OCI-LY7 (cell line): ENCODE measurements around the gene DNAH8. TPM values are rescaled to one million over a fixed set of nuclear protein-coding genes. Genes with fewer than 3 reads are reported as not detected.

Experiments
- BruUV-seq: library from RNA; stranded (reverse); fragments of 400-500 nt; replicated peaks from 2 replicates; lab custom pipeline; 2021; lab: Mats Ljungman, UMichigan
- CTCF ChIA-PET: fragments of 300-600 bp; sonication (Branson Sonifier 250); formaldehyde crosslinking; loops from one replicate; lab custom pipeline; 2022; ENCODE audit warnings: antibody characterized with exemption; ENCODE audit not compliant: unreplicated experiment; lab: Charles Lee
- POLR2A ChIA-PET: fragments of 300-600 bp; sonication (Branson Sonifier 250); formaldehyde crosslinking; loops from one replicate; lab custom pipeline; 2022; ENCODE audit warnings: antibody characterized with exemption; lab: Charles Lee
- DNase-seq: peaks from one replicate; pipeline ENCODE4 v3.0.0-alpha.2; 2015; ENCODE audit warnings: low spot score
- H2AFZ ChIP-seq: fragments of 200-600 bp; sonication (generic), shearing (Covaris generic); 2 replicates; pipeline ENCODE4 v1.6.1; 2014; ENCODE audit warnings: mild to moderate bottlenecking, antibody characterized with exemption, low read length, moderate library complexity
- H3K27ac ChIP-seq: fragments of 200-600 bp; sonication (generic); 2 replicates; pipeline ENCODE4 v1.5.1; 2014; ENCODE audit warnings: mixed run types, low read depth, mild to moderate bottlenecking, moderate library complexity, low read length, inconsistent platforms; ENCODE audit not compliant: poor library complexity, severe bottlenecking
- H3K36me3 ChIP-seq: fragments of 200-600 bp; sonication (generic); 2 replicates; pipeline ENCODE4 v1.6.1; 2014; ENCODE audit warnings: mild to moderate bottlenecking, antibody characterized with exemption, low read length, moderate library complexity, mixed read lengths; ENCODE audit not compliant: insufficient read depth
- H3K4me1 ChIP-seq: fragments of 200-600 bp; sonication (generic); 2 replicates; pipeline ENCODE4 v1.5.1; 2014; ENCODE audit warnings: mild to moderate bottlenecking, low read length; ENCODE audit not compliant: insufficient read depth, poor library complexity, severe bottlenecking
- H3K4me2 ChIP-seq: fragments of 200-600 bp; sonication (generic); 2 replicates; pipeline ENCODE4 v1.6.1; 2014; ENCODE audit warnings: mild to moderate bottlenecking, low read length
- H3K4me3 ChIP-seq: fragments of 200-600 bp; sonication (generic); 2 replicates; pipeline ENCODE4 v1.5.1; 2014; ENCODE audit warnings: mild to moderate bottlenecking, low read depth, low read length; ENCODE audit not compliant: poor library complexity, severe bottlenecking
- H3K79me2 ChIP-seq: fragments of 200-600 bp; sonication (generic); 2 replicates; pipeline ENCODE4 v1.6.1; 2016; ENCODE audit warnings: low read depth, mild to moderate bottlenecking, low read length, moderate library complexity, mixed read lengths; ENCODE audit not compliant: insufficient read depth
- H3K9me2 ChIP-seq: fragments of 200-600 bp; sonication (generic); 2 replicates; pipeline ENCODE4 v1.6.1; 2016; ENCODE audit warnings: mild to moderate bottlenecking, low read length, mixed read lengths; ENCODE audit not compliant: insufficient read depth
- H3K9me3 ChIP-seq: fragments of 200-600 bp; sonication (generic); 2 replicates; pipeline ENCODE4 v1.6.1; 2014; ENCODE audit warnings: mild to moderate bottlenecking, mixed run types, low read length, mixed read lengths
- H4K20me1 ChIP-seq: fragments of 200-600 bp; sonication (generic); 2 replicates; pipeline ENCODE4 v1.6.1; 2014; ENCODE audit warnings: mild to moderate bottlenecking, antibody characterized with exemption, low read length, moderate library complexity, mixed read lengths; ENCODE audit not compliant: insufficient read depth
- CTCF ChIP-seq: fragments of 200-600 bp; sonication (generic); conservative IDR thresholded peaks from 2 replicates; pipeline ENCODE4 v1.5.1; 2014; ENCODE audit warnings: mild to moderate bottlenecking, antibody characterized with exemption, low read length, moderate library complexity, mixed read lengths
- EZH2phosphoT487 ChIP-seq: fragments of 200-600 bp; sonication (generic); IDR thresholded peaks from 2 replicates; pipeline ENCODE4 v1.6.1; 2018; ENCODE audit warnings: low read depth, borderline replicate concordance, mild to moderate bottlenecking, mixed run types, antibody characterized with exemption, low read length, moderate library complexity, mixed read lengths
- intact Hi-C: fragments of 100-400 bp; cut with micrococcal nuclease; formaldehyde crosslinking; loops from one replicate; pipeline ENCODE4 v1.10.0; 2022; ENCODE audit not compliant: unreplicated experiment
- total RNA-seq, 2 experiments: library from RNA; depleted of rRNA in 1 of 2; stranded (reverse); fragments of >200 nt in 1 of 2; shearing (Covaris generic) in 1 of 2; gene quantifications; 2 replicates each; pipeline ENCODE4 v1.2.3, GENCODE V29; 2014 to 2022

The DNAH8 gene
- total RNA-seq, 2 experiments from 2014 or later, result not detected

DNA sequence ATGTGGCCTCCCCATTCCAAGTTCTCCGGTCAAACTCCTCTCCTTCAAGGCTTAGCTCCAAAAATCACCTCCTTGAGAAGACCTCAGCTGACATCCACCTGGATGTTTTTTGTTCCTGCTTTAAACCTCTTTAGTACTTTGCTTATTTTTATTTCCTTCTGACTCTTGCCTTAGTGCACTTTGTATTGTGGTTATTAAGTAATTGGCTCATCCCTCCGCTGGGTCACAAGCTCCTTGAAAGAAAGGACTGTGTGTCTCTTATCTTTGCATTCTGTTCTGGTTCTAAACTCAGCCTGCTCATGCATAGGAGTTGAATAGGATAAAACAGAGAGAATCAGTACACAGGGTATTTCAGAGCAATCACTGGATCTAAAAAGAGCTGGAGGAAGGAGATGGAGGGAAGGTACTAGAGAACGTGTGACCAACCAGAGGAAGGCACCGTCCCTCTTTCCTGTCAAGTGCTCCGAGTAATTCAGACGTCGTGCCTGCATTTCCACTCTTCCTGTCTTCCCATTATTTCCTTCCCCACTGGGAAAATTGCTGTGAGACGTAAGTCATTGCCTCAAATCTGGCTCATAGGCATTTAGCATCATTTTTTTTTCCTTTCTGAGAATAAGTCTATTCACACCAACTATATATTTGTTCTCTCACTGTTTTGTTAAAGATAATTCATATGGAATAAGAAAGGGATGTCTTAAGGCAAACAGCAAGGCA, 273.8 kb downstream of the DNAH8 start:
- H3K36me3 ChIP-seq, result no peaks in the 10 kb centered on the region
- H3K9me3 ChIP-seq, result no peaks in the 10 kb centered on the region
- BruUV-seq, result no TSS peak
- H2AFZ ChIP-seq, result no peak overlapping the region
- H3K79me2 ChIP-seq, result no peaks in the 10 kb centered on the region
- TF ChIP-seq CTCF, result no peak
- TF ChIP-seq EZH2phosphoT487, result no peak
- no peaks in the 10 kb centered on the region for H4K20me1 ChIP-seq
- H3K27ac ChIP-seq, result no peak overlapping the region
- POLR2A ChIA-PET, result no interaction called here
- no peak for DNase-seq
- H3K4me3 ChIP-seq, result no peak overlapping the region
- no peaks in the 10 kb centered on the region for H3K9me2 ChIP-seq
- H3K4me1 ChIP-seq, result no peaks in the 10 kb centered on the region
- intact Hi-C loops, result no loop called here
- H3K4me2 ChIP-seq, result no peak overlapping the region
- CTCF ChIA-PET, result no interaction called here

- Histone ChIP-seq H3K9me2 (no peaks in the 10 kb centered on the region), H3K79me2 (no peaks in the 10 kb centered on the region), H2AFZ (no peak overlapping the region), H3K4me3 (no peak overlapping the region), H3K4me2 (no peak overlapping the region), H4K20me1 (no peaks in the 10 kb centered on the region), H3K4me1 (no peaks in the 10 kb centered on the region), H3K27ac (no peak overlapping the region), H3K9me3 (no peaks in the 10 kb centered on the region), H3K36me3 (no peaks in the 10 kb centered on the region)
- ChIA-PET CTCF (no interaction called here), POLR2A (no interaction called here)
- no peak for TF ChIP-seq EZH2phosphoT487
- TF ChIP-seq CTCF, result no peak
- intact Hi-C loops, result loop anchor here (10.0 kb wide), 2 partner anchors 174 to 324 kb away; partner anchors contain the start of gene KCNK17
- BruUV-seq, result no TSS peak
- no peak for DNase-seq
Observed at GRCh38 chr6:38990475-38990874, 275.4 kb downstream of the DNAH8 start.

GRCh38 chr6:38996676-38997075, 281.6 kb downstream of the DNAH8 start:
- no TSS peak for BruUV-seq
- no peak for DNase-seq
- intact Hi-C loops, result loop anchor here (10.0 kb wide), 2 partner anchors 168 to 318 kb away; partner anchors contain the start of gene KCNK17
- H3K9me2 ChIP-seq, result no peaks in the 10 kb centered on the region
- CTCF ChIA-PET, result interaction anchor here (1.1 kb wide), 1 partner anchor 105 kb away, joined by 3 read pairs; no protein-coding TSS in a partner anchor
- POLR2A ChIA-PET, result no interaction called here
- H3K4me3 ChIP-seq, result no peak overlapping the region
- TF ChIP-seq EZH2phosphoT487 (no peak), CTCF (no peak)
- no peaks in the 10 kb centered on the region for H4K20me1 ChIP-seq
- H3K9me3 ChIP-seq, result no peaks in the 10 kb centered on the region
- H3K36me3 ChIP-seq, result no peaks in the 10 kb centered on the region
- no peak overlapping the region for H3K27ac ChIP-seq
- H3K4me2 ChIP-seq, result no peak overlapping the region
- H3K4me1 ChIP-seq, result no peaks in the 10 kb centered on the region
- no peaks in the 10 kb centered on the region for H3K79me2 ChIP-seq
- H2AFZ ChIP-seq, result no peak overlapping the region
